Epithelial cell of proximal tubule (primary cell): ENCODE results near the gene PER3. TPM values are rescaled to one million over a fixed set of nuclear protein-coding genes. Genes with fewer than 3 reads are reported as not detected.

Experiments used
- DNase-seq: peaks from one replicate; pipeline ENCODE4 v3.0.0-alpha.2; 2011; ENCODE audit warnings: low read depth
- H3K4me3 ChIP-seq: 2 replicates; pipeline ENCODE4 v1.5.1; 2011; ENCODE audit warnings: low read depth, mild to moderate bottlenecking, low read length
- total RNA-seq: library from RNA; depleted of rRNA; stranded (reverse); fragments of >200 nt; gene quantifications from 2 replicates; pipeline ENCODE4 v1.2.3, GENCODE V29; 2015
- TF ChIP-seq, protein P1 (sequence below): conservative IDR thresholded peaks from 2 replicates; pipeline ENCODE4 v1.5.1; 2012; ENCODE audit warnings: low read depth, mild to moderate bottlenecking, low read length

Gene PER3
- total RNA-seq, 1 donor from 2014 or later: 2.5 TPM

DNA sequence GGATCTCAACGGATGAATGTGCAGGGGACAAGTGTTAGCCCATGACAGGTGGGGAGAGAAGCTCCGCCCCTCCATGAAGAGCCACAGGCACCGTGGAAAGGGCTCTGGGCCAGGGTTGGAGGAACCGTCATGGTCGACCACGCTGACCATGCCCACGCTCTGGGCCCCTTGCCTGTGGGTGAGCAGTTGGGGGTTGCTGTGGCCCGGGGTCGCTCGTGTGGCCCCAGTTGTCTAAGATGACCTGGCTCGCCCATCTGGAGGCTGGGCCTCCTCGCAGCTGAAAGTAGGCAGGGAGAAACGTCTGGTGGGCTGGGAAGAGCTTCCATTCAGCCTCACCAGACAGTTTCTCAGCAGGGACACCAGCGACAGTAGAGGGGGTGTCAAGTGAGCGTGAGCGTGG, 81.9 kb downstream of the PER3 start:
- H3K4me3 ChIP-seq: no peak overlapping the region
- DNase-seq: no peak

DNA sequence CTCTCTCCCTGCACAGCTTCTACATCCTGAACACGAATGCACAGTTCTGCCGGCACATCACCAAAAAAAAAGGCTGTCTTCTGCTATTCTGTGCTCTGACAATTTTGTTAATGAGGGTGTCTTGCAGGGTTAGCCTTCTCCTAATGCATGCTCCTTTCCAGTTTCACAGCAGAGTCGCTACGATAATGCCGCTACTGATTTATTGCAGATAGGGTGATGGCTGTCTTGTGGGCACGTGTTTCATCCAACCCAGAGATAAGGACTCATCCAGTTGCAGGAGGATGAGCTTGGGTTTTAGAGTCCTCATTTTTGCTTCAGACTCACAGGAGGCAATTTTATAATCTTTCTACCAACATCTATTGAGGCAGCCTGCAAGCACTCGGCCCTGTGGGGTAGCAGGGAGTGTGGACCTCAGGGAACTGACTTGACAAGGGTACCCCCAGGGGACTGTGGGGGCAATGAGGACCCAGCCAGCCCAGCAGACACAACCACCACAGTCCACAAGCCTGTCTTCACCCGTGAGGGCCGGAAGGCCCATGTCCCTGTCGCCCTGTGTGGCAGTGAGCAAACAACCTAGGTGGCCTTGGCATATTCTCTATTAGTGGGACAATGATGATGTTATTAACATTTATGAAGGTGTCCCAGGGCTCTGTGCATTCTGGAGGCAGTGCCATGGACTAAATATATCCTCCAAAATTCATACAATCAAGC, 84.1 kb downstream of the PER3 start:
- no peak for DNase-seq
- H3K4me3 ChIP-seq: no peak overlapping the region
- TF ChIP-seq, protein P1, sequence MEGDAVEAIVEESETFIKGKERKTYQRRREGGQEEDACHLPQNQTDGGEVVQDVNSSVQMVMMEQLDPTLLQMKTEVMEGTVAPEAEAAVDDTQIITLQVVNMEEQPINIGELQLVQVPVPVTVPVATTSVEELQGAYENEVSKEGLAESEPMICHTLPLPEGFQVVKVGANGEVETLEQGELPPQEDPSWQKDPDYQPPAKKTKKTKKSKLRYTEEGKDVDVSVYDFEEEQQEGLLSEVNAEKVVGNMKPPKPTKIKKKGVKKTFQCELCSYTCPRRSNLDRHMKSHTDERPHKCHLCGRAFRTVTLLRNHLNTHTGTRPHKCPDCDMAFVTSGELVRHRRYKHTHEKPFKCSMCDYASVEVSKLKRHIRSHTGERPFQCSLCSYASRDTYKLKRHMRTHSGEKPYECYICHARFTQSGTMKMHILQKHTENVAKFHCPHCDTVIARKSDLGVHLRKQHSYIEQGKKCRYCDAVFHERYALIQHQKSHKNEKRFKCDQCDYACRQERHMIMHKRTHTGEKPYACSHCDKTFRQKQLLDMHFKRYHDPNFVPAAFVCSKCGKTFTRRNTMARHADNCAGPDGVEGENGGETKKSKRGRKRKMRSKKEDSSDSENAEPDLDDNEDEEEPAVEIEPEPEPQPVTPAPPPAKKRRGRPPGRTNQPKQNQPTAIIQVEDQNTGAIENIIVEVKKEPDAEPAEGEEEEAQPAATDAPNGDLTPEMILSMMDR: no peak

More for the DNA sequence above, 81.9 kb downstream of the PER3 start:
- TF ChIP-seq, protein P1: no peak

DNA sequence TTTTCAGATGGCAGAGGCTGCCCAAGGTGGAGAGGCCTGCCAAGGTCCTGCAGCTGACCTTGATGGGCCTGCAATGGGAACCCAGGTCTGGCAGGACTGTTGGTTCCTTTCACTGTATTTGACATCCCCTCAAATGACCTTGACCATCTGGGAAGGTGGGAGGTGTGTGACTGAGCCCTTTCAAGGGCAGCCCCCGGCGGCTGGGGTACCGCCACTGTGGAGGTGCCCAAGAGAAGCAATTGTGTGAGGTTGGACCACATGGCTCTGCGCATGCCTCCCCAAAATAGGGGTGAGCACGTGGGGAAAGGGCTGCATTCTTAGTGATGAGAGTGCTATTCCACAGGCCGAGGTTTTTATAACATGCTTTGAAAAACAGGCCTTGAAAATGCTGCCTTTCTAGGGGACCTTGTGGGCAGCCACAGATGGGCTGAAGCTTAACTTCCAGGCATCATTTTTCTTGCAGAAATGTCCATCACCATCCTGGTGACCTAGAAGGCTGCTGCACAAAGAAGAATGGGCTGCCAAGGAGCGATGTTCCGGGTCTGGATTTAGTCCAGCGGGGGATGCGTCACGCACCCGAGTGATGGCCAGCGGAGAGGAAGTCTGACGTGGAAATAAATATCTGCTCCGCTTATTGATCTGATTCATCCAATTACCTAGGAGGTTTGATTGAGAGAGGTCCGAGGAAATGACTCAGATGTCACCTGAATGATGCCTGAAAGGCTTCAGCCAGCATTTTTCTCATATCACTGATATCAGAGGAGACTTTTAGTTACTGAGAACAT, 85.2 kb downstream of the PER3 start:
- DNase-seq: no peak
- TF ChIP-seq, protein P1: no peak
- no peak overlapping the region for H3K4me3 ChIP-seq

DNA sequence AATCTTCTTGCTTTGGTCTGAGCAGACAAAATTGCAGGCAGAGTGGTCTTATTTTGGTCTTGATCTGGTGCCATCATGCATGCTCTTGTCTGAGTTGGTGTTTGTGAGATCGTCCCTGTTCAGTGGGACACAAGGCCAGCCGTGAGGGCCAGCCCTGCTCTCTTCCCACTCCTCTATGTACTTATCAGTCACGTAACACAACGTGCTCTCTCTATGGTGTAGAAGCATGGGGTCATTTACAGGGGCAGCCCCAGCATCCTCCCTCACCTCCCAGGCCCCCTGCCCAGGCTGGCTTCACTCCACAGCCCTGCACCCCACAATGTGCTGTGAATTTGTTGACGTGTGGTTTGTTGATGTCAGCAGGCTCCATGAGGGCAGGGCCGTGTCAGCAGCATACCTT, 87.0 kb downstream of the PER3 start:
- H3K4me3 ChIP-seq: no peak overlapping the region
- DNase-seq: no peak
- TF ChIP-seq, protein P1: no peak

DNA sequence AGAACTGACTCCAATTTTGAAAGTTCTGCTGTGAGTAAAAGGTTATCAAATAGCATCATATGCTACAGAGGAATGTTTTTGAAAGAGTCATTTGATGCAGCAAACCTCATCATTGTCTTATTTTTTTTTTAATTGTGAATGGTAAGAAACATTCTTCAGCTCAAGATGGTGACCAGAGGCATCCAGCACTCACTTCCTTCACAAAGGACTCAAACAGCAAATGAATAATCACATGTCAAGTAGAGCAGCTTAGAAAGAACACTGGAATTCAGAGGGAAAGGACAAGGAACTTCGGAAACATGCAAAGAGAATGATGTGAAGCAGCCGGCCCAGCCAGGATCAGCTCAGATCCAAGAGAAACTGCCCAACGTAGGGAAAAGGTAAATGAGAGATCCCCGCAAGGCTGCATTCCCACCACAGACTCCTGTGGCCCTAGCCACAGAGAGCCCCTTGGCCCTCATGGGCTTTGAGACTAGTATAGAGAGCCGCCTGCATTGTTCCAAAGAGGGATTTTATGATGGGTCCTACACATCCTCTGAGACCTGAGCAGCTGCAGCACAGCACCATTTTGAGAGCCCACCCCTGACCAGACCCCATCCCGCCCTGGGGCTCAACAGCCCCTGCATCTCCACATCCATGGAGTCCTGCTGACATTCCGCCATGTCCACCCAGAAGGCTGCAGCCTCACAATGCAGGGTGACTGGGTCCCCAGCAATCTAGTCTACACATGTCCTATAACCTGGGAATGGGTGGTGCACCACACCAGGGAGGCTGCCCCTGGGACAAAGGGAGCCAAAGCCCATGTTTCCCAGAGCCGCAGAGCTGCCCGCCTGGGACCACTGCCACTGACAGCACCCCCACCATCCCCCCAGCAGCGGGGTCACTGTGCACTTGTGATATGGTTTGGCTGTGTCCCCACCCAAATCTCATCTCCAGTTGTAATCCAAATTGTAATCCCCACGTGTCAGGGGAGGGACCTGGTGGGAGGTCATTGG, 90.0 kb downstream of the PER3 start:
- no peak for DNase-seq
- H3K4me3 ChIP-seq: no peak overlapping the region
- TF ChIP-seq, protein P1: no peak

DNA sequence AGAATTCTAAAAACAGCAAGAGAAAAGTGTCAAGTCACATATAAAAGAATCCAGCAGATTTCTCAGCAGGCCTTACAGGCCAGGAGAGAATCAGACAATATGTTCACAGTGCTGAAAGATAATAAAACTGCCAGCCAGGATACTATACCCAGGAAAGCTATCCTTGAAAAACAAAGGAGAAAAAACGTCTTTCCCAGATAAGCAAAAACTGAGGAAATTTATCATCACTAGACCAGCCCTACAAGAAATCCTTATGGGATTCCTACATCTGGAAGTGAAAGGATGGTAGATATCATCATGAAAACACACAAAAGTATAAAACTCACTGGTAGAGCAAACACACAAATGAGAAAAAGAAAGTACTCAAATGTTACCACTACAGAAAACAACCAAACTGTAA, 93.9 kb downstream of the PER3 start:
- no peak for DNase-seq
- no peak overlapping the region for H3K4me3 ChIP-seq
- TF ChIP-seq, protein P1: no peak
